H54 (cell line): Measurements from ENCODE around the gene MAN1C1.
"Not testable (repeated sequence)": the region's sequence is repeated elsewhere in the genome, so short reads cannot be mapped to it uniquely, and the experiment has no call there.

Experiments
- DNase-seq: peaks from one replicate; pipeline ENCODE4 v3.0.0; 2011; ENCODE audit warnings: low spot score, mixed read lengths; ENCODE audit not compliant: insufficient read length
- FAIRE-seq: peaks from 3 replicates; lab custom pipeline; 2011; peaks lifted over from hg19 to GRCh38; lab: Jason Lieb, UNC
- POLR2A ChIP-seq: IDR thresholded peaks from 2 replicates; pipeline ENCODE4 v1.6.1; 2011; ENCODE audit warnings: low read depth, mild to moderate bottlenecking, low read length

Gene MAN1C1

DNA sequence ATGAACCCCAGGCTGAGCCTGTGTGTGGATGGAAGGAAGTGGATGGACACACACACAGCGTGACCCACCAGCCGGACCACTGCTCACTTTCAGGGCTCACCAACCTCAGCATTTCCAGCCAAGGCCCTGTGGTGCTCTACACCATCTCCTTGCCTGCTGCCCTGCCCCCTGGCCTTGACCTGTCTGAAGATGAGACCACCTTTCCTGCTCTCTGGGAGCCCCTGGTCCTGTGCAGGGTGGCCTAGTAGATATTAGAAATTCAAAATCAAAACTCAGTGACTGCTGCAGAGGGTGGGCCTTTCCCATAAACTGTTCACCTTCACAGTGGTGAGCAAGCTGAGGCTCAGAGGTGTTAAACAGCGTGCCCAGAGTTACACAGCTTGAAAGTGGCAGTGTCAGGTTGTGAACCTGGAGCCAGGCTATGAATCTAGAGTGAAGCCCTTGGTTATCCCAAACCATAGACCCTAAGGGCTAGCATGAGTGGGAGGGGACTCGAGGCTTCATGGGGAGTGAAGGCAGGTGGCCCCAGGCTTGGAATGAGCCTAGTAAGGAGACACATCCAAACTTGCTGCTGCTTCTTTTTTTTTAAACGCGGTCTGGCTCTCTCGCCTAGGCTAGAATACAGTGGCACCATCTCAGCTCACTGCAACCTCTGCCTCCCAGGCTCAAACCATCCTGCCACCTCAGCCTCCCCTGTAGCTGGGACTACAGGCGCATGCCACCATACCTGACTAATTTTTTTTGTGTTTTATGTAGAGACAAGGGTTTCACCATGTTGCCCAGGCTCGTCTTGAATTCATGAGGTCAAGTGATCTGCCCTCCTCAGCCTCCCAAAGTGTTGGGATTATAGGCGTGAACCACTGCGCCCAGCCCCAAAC, 41.5 kb downstream of the MAN1C1 start:
- TF ChIP-seq POLR2A: no peak
- FAIRE-seq: no peak
- no peak for DNase-seq

DNA sequence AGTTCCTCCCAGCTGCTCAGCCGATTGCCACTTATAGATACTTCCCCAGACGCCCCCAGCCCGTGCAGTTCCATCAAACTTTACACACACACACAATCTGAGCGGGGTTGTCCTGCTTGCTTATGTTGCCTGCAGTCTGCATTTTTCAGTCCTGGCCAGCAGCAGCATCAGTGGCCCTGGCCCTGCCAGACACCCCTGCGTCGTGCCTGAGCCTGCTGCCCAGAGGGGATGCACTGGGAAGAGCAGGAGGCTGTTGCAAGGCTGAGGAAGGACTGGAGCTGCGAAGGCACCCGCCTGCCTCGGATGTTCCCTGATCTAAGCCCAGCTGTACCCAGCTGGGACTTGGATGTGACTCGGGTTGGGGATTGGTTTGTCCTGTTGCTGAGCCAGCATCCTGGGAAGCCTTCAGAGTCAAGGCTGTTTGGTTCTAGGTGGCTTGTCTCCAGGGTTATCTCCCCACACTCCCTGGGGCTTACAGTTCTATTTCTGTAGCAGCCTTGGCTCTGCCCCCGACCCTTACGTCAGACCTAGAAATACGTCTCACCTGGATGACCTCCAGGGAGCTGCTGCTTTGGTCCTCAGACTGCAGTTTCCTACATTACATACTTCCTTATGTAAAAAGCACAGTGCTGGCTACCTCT, 42.3 kb downstream of the MAN1C1 start:
- FAIRE-seq (no peak), DNase-seq (no peak)
- TF ChIP-seq POLR2A: no peak

DNA sequence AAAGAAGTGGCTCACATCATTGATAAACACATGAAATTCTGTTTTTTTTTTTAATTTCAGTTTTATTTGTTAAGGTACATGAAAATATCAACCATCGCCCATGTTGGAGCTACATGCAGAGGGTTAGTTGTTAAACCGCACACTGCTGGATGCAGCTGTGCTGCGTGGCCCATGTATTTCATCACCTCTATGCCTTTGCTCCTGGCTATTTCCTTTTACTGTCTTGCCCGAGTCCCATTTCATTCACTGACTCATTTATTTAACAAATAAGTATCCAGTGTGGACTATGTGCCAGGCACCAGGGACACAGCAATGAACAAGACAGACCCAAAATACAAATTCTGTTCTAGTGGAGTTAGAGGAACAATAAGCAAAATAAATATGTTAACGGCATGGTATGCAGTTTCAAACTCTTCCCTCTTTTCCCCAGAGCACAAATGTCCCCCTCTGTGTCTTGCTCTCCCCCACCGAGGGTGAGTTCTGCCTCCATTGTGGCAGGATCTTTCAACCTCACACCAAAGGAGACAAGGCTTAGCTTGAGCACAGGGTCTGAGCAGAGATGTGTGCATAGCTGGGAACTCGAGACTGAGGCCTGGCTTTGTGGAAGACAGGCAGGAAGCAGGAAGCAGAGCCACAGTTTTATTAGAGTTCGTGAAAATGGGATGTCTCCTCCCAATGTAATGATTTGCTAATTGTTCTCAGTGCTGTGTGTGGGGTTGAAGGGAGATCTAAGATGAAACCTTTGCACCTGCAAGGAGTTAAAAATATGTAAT, 44.6 kb downstream of the MAN1C1 start:
- no peak for FAIRE-seq
- no peak for DNase-seq
- no peak for TF ChIP-seq POLR2A

DNA sequence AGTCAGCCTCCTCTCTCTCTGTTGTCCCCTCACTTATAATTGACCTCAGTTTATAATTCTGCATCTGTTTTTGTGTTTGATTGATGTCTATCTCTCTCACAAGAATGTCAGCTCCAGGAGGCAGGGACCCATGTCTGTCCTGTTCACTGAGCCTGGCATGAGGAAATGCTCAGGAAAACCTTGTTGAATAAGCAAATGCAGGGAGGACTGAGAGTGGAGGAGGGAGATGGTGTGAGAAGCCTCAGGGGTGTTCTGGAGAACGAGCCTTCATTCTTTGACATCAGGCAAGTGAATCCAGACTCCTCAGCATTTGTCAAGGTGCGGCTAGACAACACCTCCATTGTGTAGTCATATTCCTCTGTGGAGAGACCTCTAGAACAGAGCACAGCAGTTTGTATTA, 45.5 kb downstream of the MAN1C1 start:
- DNase-seq (no peak), FAIRE-seq (no peak)
- no peak for TF ChIP-seq POLR2A

DNA sequence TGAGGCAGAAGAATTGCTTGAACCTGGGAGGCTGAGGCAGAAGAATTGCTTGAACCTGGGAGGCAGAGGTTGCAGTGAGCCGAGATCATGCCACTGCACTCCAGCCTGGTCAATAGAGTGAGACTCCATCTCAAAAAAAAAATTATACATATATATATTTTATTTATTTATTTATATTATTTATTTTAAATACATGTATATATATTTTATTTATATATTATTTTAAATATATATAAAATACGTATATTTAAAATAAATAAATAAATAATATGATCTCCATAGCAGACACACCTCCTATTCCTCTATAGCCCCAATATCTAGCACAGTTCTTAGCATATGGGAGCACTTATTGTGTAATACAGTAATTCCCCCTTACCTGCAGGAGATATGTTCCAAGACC, 46.4 kb downstream of the MAN1C1 start:
- DNase-seq, FAIRE-seq: not testable (repeated sequence)

DNA sequence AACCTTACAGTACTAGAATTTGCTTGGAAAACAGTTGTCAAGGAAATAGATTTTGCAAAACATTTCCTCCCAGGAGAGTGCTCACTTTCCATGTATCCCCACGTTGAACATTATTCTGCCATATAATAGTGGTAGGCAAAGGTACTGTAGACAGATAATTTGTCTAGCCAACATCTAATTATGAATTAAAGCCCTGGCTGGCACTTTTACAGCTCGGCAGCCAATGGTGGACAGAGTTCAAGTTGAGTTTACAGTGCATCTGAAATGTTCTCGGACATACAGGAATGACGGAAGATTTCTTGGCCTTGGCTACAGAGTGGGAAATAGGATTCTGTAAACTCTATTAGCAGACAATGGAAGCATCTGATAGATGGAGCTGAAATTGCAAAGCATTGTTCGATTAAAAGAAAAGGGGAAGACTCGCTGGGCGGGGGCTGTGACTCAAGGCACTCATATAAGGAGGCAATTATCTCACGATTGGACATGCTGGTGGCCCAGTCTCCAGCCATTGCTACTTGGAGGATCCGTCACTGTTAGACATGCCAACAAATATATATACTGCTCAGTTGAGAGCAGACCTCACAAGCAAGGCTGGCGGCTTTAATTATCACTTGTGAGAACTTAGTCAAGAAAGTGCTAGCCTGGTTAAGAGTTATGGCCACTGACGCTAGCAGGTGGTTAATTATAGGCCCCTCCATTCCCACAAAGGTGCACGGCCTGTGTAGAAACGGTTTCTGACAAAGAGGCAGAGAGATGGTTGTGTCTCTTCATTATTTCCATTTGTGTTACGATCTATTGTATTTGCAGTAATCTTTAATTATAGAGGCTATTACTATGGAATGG, 48.0 kb downstream of the MAN1C1 start:
- FAIRE-seq (no peak), DNase-seq (no peak)
- TF ChIP-seq POLR2A: no peak

DNA sequence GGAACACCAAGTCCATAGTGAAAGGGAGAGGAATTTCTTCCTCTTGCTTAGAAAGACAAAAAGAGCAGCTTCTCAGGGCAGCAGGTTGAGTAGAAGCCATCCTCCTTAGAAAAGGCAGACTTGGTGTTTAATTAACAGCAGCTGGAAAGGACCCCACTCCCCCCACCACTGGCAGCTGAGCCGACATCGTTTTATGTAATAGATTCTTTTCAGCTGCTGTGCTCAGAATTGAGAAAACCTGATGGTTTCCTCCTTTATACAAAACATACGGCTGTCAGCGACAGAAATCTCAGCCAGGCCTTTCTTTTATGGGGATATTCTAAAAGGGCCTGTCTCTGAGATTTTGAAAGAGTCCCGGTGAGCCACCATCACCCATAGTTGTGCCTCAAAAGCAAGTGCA, 49.9 kb downstream of the MAN1C1 start:
- FAIRE-seq (no peak), DNase-seq (no peak)
- no peak for TF ChIP-seq POLR2A

DNA sequence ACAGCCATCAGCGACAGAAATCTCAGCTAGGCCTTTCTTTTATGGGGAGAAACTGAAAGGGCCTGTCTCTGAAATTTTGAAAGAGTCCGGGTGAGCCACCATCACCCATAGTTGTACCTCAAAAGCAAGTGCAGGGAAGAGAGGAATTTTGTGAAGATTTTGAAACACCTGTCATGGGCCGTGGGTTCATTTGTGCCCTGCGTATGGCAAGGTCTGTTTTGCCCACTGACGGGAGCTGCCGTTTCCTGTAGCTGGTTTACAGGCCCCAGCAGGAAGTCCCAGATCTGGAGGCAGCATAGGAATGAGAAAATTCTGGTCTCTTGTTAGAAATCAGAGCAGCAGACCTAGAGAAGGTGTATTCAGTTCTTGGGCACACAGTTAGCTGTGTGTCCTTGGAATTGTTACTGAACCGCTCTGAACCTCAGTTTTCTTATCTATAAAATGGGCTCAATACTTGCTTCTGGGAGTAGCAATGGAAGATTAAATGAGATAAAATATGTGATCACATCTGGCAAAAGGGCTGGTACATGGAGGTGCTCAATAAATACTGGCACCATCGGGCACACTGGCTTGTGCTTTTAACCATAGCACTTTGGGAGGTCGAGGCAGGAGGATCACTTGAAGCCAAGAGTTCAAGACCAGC, 52.5 kb downstream of the MAN1C1 start:
- FAIRE-seq: no peak
- no peak for TF ChIP-seq POLR2A
- DNase-seq: no peak

DNA sequence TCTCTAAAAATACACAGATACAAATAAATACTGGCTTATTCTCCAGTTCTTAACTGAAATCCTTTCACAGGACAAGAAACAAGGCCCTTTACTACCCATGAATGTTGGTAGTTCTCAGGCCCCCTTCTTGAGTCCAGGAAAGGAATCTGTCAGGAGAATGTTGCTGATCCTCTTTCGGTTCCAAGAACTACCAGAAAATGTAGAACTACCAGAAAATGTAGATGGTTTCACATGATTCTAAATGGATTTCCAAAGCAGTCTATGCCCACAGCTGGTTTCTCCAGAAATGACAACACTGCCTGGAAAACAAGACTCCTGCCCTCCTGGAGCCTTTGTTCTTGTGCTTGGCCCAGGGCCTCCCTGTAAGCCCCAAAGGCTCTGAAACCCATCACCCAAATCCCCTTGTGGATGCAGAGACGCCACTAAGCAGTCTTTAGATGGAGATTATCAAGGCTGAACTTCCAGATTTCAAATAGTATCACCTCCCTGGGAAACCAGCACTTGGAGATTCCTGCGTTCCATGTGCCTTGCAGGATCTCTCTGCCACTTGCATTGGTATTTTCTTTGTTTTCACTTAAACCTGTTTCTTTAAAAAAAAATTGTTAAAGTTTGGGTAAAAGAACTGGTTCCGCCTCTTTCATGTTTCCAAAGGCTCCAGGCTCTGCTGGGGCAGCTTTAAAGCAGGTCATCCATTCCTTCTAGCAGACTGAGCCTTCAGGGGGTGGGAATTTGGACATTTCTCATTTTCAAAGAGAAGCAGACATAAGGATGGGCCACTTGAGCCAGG, 53.4 kb downstream of the MAN1C1 start:
- DNase-seq: no peak
- TF ChIP-seq POLR2A: no peak
- no peak for FAIRE-seq

DNA sequence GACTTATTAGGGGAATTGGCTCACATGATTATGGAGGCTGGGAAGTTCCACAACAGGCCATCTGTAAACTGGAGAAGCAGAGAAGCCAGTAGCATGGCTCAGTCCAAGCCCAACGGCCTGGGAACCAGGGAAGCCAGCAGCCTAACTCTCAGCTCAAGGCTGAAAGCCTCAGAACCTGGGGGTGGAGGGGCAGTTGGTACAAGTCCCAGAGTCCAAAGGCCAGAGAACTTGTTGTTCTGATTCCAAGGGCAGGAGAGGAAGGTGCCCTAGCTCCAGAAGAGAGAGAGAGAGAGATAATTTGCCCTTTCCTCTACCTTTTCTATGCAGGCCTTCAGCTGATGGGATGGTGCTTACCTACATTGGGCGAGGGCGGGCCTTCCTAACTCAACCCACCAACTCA, 55.3 kb downstream of the MAN1C1 start:
- FAIRE-seq (no peak), DNase-seq (no peak)
- no peak for TF ChIP-seq POLR2A

DNA sequence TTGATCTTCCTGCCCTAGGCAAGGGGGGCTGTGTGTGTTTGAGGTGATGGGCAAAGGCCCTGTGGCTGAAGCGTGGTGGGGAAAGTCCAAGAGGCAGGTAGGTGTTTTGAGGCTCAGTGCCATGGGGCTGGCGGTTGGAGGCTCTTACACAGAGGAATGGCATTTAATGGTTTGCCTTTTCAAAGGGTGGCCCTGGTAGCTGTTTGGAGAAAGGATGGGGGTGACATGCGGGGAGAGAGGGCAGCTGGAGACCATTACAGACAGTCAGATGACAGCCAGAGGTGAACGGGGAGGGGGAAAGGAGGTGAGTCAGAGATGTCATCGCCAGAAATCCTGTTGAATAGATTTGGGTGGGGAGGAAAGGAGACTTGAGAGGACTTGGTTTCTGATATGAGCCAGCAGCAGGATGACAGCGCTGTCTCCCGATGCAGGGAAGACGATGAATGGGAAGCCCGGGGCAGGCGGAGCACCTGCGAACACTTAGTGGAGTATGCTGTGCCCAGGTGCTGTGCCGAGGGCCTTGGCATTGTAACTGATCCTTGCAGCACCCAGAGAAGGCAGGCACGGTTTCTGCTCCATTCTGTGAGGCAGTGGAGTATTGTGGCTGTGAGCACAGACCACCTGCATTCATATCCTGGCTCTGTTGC, 56.3 kb downstream of the MAN1C1 start:
- FAIRE-seq (no peak), DNase-seq (peak; percentile 16)
- no peak for TF ChIP-seq POLR2A

DNA sequence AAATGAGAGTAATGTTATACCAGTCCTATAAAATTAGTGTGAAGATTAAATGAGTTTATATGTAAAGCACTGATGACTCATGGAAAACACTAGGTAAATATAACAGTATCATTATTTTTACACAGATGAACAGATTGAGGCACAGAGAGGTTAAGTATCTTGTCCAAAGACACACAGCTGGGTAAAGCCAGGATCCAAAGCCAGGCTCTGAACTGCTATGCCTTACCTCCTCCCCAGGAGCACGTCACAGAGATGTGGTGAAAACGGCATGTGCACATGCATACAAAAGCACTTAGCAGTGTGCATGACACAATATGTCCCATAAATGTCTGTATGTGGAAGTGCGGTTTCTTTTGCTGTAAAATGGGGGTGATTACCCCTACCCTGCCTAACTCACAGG, 56.9 kb downstream of the MAN1C1 start:
- no peak for TF ChIP-seq POLR2A
- FAIRE-seq: no peak
- DNase-seq: no peak
